Thoracic aorta (tissue), 2 donors: ENCODE data around the gene ICOS. TPM values are rescaled to one million over a fixed set of nuclear protein-coding genes. Genes with fewer than 3 reads are reported as not detected.

Experiments
- ATAC-seq: fragments of 150-250 bp; one replicate; pipeline ENCODE4 v1.8.0; 2017; ENCODE audit warnings: low read depth; ENCODE audit not compliant: insufficient number of reproducible peaks, low FRiP score
- DNase-seq: peaks from one replicate; pipeline ENCODE4 v3.0.0-alpha.2; 2020; ENCODE audit warnings: low spot score
- H3K27ac ChIP-seq, 2 donors: fragments of 200-600 bp; sonication (generic); 1 replicate in 1 of 2; 2 replicates in 1 of 2; pipeline ENCODE4 v1.5.1; 2016; ENCODE audit warnings: mild to moderate bottlenecking in 2 of 2, moderate library complexity in 2 of 2
- H3K27me3 ChIP-seq: fragments of 200-600 bp; sonication (generic); replicated peaks from 2 replicates; pipeline ENCODE4 v1.6.0; 2016; ENCODE audit warnings: mild to moderate bottlenecking; ENCODE audit not compliant: insufficient read depth
- H3K36me3 ChIP-seq: fragments of 200-600 bp; sonication (generic); one replicate; pipeline ENCODE4 v1.5.1; 2016
- H3K4me1 ChIP-seq, 2 donors: fragments of 200-600 bp; sonication (generic); 1 replicate in 1 of 2; 2 replicates in 1 of 2; pipeline versions ENCODE4 v1.5.1 to v1.6.0; 2016; ENCODE audit warnings: low read depth in 2 of 2, mild to moderate bottlenecking in 1 of 2; ENCODE audit not compliant: control insufficient read depth in 1 of 2
- H3K4me3 ChIP-seq: fragments of 200-600 bp; sonication (generic); 2 replicates; pipeline ENCODE4 v1.5.1; 2016; ENCODE audit warnings: mild to moderate bottlenecking
- H3K9me3 ChIP-seq: fragments of 200-600 bp; sonication (generic); 2 replicates; pipeline ENCODE4 v1.5.1; 2016
- CTCF ChIP-seq: fragments of 200-600 bp; sonication (generic); IDR thresholded peaks from one replicate; pipeline ENCODE4 v1.5.1; 2019; ENCODE audit warnings: antibody characterized with exemption
- total RNA-seq, 2 donors: library from RNA; depleted of rRNA; stranded (reverse); fragments of >200 nt; gene quantifications; one replicate each; pipeline versions ENCODE4 v1.1.0 to v1.2.3, GENCODE V29; 2016

The ICOS gene
- total RNA-seq, 2 donors from 2014 or later: 2.0 TPM; not detected in 1

GRCh38 chr2:204010628-204011560 is 74.3 kb downstream of the ICOS start:
- H3K9me3 ChIP-seq: no peaks in the 10 kb centered on the region
- DNase-seq (no peak), ATAC-seq (no peak)
- no peaks in the 10 kb centered on the region for H3K36me3 ChIP-seq
- peaks cover 6 to 28% of the 10 kb centered on the region in 2 donors for H3K4me1 ChIP-seq
- H3K27me3 ChIP-seq: no peaks in the 10 kb centered on the region
- TF ChIP-seq CTCF: no peak
- peak overlapping the region in 1 of 2 donors; percentile 17 for H3K27ac ChIP-seq
- no peak overlapping the region for H3K4me3 ChIP-seq

Other genes starting within 250 kb of the ICOS start
- gene CD28, start 230.1 kb upstream of the ICOS start, total RNA-seq: 1 to 10 TPM; 3.5 to 4.3 TPM
- 1 to 10 TPM in 1 of 2 donors, not detected in 1; 1.4 TPM for gene CTLA4, start 69.0 kb upstream of the ICOS start, total RNA-seq